GM13976 (cell line): Measurements from ENCODE around the gene NME2.
"Not testable (repeated sequence)": the region's sequence is repeated elsewhere in the genome, so short reads cannot be mapped to it uniquely, and the experiment has no call there.

ENCODE experiments used
- DNase-seq: peaks from one replicate; pipeline ENCODE4 v3.0.0; 2012; ENCODE audit warnings: low spot score
- CTCF ChIP-seq: IDR thresholded peaks from 2 replicates; pipeline ENCODE4 v1.5.1; 2012; ENCODE audit warnings: borderline replicate concordance, mild to moderate bottlenecking; ENCODE audit not compliant: insufficient read depth; ENCODE audit errors: extremely low read depth, missing control alignments, control extremely low read depth
- in situ Hi-C: fragments of 300-500 bp; cut with MboI; formaldehyde crosslinking; loops from one replicate; pipeline ENCODE4 v1.12.0; 2022; ENCODE audit warnings: low sequenced_read_pairs, mixed read lengths, inconsistent platforms; ENCODE audit not compliant: unreplicated experiment

NME2 gene

GRCh38 chr17:51164911-51165679 is 1.1 kb upstream of the NME2 start:
- no peak for DNase-seq
- no peak for TF ChIP-seq CTCF
- in situ Hi-C loops = no loop called here

GRCh38 chr17:51165680-51166197 is 472 bp upstream of the NME2 start:
- no peak for DNase-seq

GRCh38 chr17:51166987-51167931 is 1.0 kb downstream of the NME2 start:
- TF ChIP-seq CTCF = peak; percentile 77
- peak; percentile 88 for DNase-seq
- in situ Hi-C loops = no loop called here

More at GRCh38 chr17:51165680-51166197, 472 bp upstream of the NME2 start:
- in situ Hi-C loops = no loop called here
- TF ChIP-seq CTCF = no peak

GRCh38 chr17:51169340-51169739 is 3.1 kb downstream of the NME2 start:
- TF ChIP-seq CTCF = no peak
- DNase-seq = no peak
- in situ Hi-C loops = no loop called here

- no peak for TF ChIP-seq CTCF
- DNase-seq = no peak
- in situ Hi-C loops = no loop called here
Observed at GRCh38 chr17:51170736-51171135, 4.5 kb downstream of the NME2 start.

- DNase-seq, in situ Hi-C loops: not testable (repeated sequence)
Observed at GRCh38 chr17:51172030-51172429, 5.8 kb downstream of the NME2 start.
